ENCODE results near the gene B4GALNT4.
"Not testable (repeated sequence)": the region's sequence is repeated elsewhere in the genome, so short reads cannot be mapped to it uniquely, and the experiment has no call there.

B4GALNT4 gene

GRCh38 chr11:409008-409599 is 39.8 kb downstream of the B4GALNT4 start:
- no peak for DNase-seq

GRCh38 chr11:409600-410483 is 40.5 kb downstream of the B4GALNT4 start:
- DNase-seq, result no peak

GRCh38 chr11:410711-411110 is 41.4 kb downstream of the B4GALNT4 start:
- DNase-seq, result not testable (repeated sequence)

- DNase-seq, result not testable (repeated sequence)
Observed at GRCh38 chr11:411520-411919, 42.2 kb downstream of the B4GALNT4 start.

- no peak for DNase-seq
Observed at GRCh38 chr11:412641-413119, 43.4 kb downstream of the B4GALNT4 start.

- peak; percentile 25 for DNase-seq
Observed at GRCh38 chr11:413120-414081, 44.1 kb downstream of the B4GALNT4 start.

GRCh38 chr11:414318-414857 is 45.1 kb downstream of the B4GALNT4 start:
- DNase-seq, result no peak

- no peak for DNase-seq
Observed at GRCh38 chr11:415640-416041, 46.3 kb downstream of the B4GALNT4 start.

- DNase-seq, result no peak
Observed at GRCh38 chr11:416051-416756, 46.9 kb downstream of the B4GALNT4 start.

GRCh38 chr11:416757-417621 is 47.7 kb downstream of the B4GALNT4 start:
- peak; percentile 44 for DNase-seq

- no peak for DNase-seq
Observed at GRCh38 chr11:417652-418342, 48.5 kb downstream of the B4GALNT4 start.

GRCh38 chr11:418343-419247 is 49.3 kb downstream of the B4GALNT4 start:
- DNase-seq, result no peak

GRCh38 chr11:419248-420005 is 50.1 kb downstream of the B4GALNT4 start:
- no peak for DNase-seq

GRCh38 chr11:420054-420910 is 51.0 kb downstream of the B4GALNT4 start:
- no peak for DNase-seq

GRCh38 chr11:420911-421321 is 51.6 kb downstream of the B4GALNT4 start:
- no peak for DNase-seq

- DNase-seq, result no peak
Observed at GRCh38 chr11:422249-422656, 53.0 kb downstream of the B4GALNT4 start.

- no peak for DNase-seq
Observed at GRCh38 chr11:424232-424631, 54.9 kb downstream of the B4GALNT4 start.
